H54 (cell line): ENCODE results near the gene MYO1C.
"Not testable (repeated sequence)": the region's sequence is repeated elsewhere in the genome, so short reads cannot be mapped to it uniquely, and the experiment has no call there.

Experiments
- DNase-seq: peaks from one replicate; pipeline ENCODE4 v3.0.0; 2011; ENCODE audit warnings: low spot score, mixed read lengths; ENCODE audit not compliant: insufficient read length
- FAIRE-seq: peaks from 3 replicates; lab custom pipeline; 2011; peaks lifted over from hg19 to GRCh38; lab: Jason Lieb, UNC
- POLR2A ChIP-seq: IDR thresholded peaks from 2 replicates; pipeline ENCODE4 v1.6.1; 2011; ENCODE audit warnings: low read depth, mild to moderate bottlenecking, low read length

MYO1C gene

GRCh38 chr17:1492249-1493206 is at the start of gene MYO1C:
MYO1C (minus strand) TSS chr17:1492686; CDS start chr17:1492487, 199 bp downstream.
- DNase-seq, result no peak
- no peak for FAIRE-seq
- TF ChIP-seq POLR2A, result no peak

GRCh38 chr17:1541367-1541904 is 49.0 kb upstream of the MYO1C start:
- no peak for TF ChIP-seq POLR2A
- no peak for FAIRE-seq

GRCh38 chr17:1539811-1540210 is 47.3 kb upstream of the MYO1C start:
- no peak for DNase-seq
- no peak for TF ChIP-seq POLR2A
- no peak for FAIRE-seq

More at GRCh38 chr17:1541367-1541904, 49.0 kb upstream of the MYO1C start:
- DNase-seq, result no peak

DNA sequence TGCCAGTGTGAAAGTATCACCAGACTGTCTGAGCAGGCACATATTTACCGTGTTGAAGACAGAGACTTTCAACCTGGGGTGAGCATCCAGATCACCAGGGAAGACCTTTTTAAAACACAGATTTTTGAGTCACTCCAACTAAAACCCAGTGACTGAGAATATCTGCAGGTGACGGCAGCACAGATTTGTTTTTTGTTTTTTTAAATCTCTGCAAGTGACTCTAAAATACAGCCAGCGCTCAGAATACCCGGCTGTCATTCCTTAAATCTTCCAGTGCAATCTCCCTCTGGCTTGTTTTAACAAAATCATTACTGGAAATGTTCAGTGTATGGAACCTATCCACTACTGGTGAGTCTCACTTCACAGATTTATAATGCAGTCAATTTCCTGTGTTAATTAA is 43.3 kb upstream of the MYO1C start:
- TF ChIP-seq POLR2A, result no peak
- FAIRE-seq (no peak), DNase-seq (no peak)

- no peak for FAIRE-seq
- no peak for TF ChIP-seq POLR2A
- no peak for DNase-seq
Measured at GRCh38 chr17:1533661-1534325, 41.3 kb upstream of the MYO1C start.

DNA sequence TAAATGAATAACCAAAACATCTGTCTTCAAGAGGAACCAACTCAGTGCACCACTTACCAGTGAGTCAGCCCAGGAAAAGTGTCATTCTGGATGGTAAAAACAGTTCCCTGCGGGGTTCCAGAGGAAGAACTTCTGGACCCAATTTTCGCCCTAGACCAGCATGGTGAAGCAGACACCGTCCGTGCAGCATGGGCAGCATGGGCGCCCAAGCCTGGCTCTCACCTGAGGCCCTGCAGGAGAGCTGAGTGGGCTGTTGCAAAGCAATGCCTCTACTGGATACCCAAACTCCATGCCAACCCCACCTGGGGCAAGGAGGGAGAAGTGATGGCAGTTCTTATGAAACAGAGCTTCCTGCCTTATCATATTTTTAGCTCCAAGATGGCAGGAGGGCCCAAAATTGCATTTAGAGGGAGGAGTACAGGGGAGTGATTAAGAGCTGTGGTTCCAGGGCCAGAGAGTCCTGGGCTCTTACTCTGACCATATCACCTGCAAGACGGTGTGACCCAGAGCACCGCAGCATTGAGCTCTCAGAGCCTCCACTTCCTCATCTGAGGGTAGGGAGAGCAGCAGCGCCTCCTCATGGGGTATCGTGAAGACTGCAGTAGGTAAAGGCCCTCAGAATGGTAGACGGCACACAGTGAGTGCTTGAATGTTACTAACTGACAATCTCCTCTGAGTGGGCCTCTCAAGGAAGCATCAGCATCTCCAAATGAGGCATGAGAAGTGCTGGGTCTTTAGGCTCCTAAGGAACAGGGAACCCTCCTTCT is 40.5 kb upstream of the MYO1C start:
- DNase-seq (no peak), FAIRE-seq (no peak)
- no peak for TF ChIP-seq POLR2A

- no peak for FAIRE-seq
Measured at GRCh38 chr17:1529863-1530262, 37.4 kb upstream of the MYO1C start.

DNA sequence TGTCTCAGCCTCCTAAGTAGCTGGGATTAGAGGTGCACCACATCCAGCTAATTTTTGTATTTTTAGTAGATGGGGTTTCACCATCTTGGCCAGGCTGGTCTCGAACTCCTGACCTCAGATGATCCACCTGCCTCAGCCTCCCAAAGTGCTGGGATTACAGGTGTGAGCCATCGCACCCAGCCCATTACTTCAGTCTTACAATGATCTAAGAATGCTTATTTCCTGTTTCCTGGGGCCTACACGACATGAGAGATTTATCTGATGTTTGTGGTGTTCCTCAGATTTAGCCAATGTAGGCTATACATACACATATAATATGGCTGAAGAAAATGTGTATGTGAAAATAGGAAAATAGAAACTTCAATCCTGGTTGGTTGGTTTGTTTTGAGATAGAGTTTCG is 34.4 kb upstream of the MYO1C start:
- not testable (repeated sequence) for DNase-seq, FAIRE-seq

More at GRCh38 chr17:1529863-1530262, 37.4 kb upstream of the MYO1C start:
- DNase-seq, result no peak
- no peak for TF ChIP-seq POLR2A

- FAIRE-seq (no peak), DNase-seq (no peak)
- no peak for TF ChIP-seq POLR2A
Measured at GRCh38 chr17:1522626-1523025, 30.1 kb upstream of the MYO1C start.

DNA sequence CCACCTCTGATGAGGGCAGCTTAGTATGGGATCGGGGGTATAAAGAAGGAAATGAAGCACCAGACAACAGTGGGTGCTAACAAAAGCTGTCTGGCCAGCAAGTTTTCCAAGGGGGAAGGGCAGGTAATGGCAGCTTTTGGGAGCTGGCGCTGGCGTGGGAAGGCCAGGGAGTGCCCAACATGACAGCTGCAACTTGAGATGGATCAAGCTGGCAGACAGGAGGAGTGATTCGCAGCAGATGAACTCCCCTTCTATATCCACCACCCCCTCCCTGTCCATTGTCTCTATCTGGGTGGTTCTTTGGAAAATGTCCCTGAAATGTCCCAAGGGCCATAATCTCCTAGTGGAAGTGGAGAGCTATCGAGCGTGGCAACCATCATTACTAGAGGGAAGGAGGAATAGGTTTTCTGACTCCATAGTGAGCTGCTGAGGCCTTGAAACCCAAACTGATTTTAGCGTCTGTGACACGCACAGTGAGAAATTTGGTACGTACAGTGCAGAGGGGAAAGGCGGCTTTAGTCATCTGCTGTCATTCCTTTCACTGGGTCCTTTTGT is 28.7 kb upstream of the MYO1C start:
- DNase-seq (no peak), FAIRE-seq (no peak)
- TF ChIP-seq POLR2A, result no peak

GRCh38 chr17:1519678-1520077 is 27.2 kb upstream of the MYO1C start:
- TF ChIP-seq POLR2A, result no peak
- FAIRE-seq (no peak), DNase-seq (no peak)

DNA sequence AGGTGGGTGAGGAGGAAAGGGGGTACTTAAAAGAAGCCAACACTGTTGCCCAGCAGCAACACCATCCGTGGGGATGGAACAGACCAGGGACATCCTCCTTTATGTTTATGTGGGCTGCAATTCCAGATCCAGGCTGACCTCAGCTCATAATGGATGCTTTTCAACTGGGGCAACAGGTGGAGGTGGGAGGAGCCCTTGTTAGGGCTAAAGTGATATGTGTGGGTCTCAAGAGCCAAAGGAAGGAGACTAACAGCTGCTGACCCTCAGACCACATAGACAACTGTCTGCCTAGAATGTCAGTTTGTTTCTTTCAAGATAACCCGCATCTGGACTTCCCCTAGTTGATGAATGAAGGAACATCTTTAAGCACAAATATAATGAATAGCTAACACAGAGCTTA is 25.9 kb upstream of the MYO1C start:
- FAIRE-seq (no peak), DNase-seq (no peak)
- TF ChIP-seq POLR2A, result no peak
